HUES6 (cell line): ENCODE results near the gene MTERF2.
"Not testable (repeated sequence)": the region's sequence is repeated elsewhere in the genome, so short reads cannot be mapped to it uniquely, and the experiment has no call there.

Experiments
- H3K27ac ChIP-seq: 2 replicates; pipeline ENCODE4 v1.7.0; 2013; ENCODE audit warnings: low read depth, mild to moderate bottlenecking, low read length, inconsistent platforms
- H3K27me3 ChIP-seq: 2 replicates; pipeline ENCODE4 v1.6.1; 2013; ENCODE audit warnings: low read length; ENCODE audit not compliant: control insufficient read depth, insufficient read depth
- H3K36me3 ChIP-seq: 2 replicates; pipeline ENCODE4 v1.6.1; 2013; ENCODE audit warnings: low read length; ENCODE audit not compliant: control insufficient read depth, insufficient read depth
- H3K4me1 ChIP-seq: 2 replicates; pipeline ENCODE4 v1.6.1; 2013; ENCODE audit warnings: low read length; ENCODE audit not compliant: control insufficient read depth, insufficient read depth
- H3K4me3 ChIP-seq: 2 replicates; pipeline ENCODE4 v1.5.1; 2013; ENCODE audit warnings: low read depth, low read length
- H3K9ac ChIP-seq: one replicate; pipeline ENCODE4 v1.6.1; 2013; ENCODE audit warnings: mild to moderate bottlenecking, low read length
- H3K9me3 ChIP-seq: 2 replicates; pipeline ENCODE4 v1.6.1; 2013; ENCODE audit warnings: low read depth, low read length; ENCODE audit not compliant: control insufficient read depth, insufficient read depth

MTERF2 gene

GRCh38 chr12:107019546-107019945, 32.6 kb upstream of the MTERF2 start:
- Histone ChIP-seq H3K4me1 (no peaks in the 10 kb centered on the region), H3K9ac (no peak overlapping the region), H3K9me3 (no peaks in the 10 kb centered on the region), H3K27ac (no peak overlapping the region), H3K27me3 (no peaks in the 10 kb centered on the region), H3K36me3 (no peaks in the 10 kb centered on the region), H3K4me3 (no peak overlapping the region)

GRCh38 chr12:107017042-107017441, 30.1 kb upstream of the MTERF2 start:
- Histone ChIP-seq H3K9ac (no peak overlapping the region), H3K27ac (no peak overlapping the region), H3K4me3 (no peak overlapping the region), H3K36me3 (no peaks in the 10 kb centered on the region), H3K9me3 (no peaks in the 10 kb centered on the region), H3K4me1 (no peaks in the 10 kb centered on the region), H3K27me3 (no peaks in the 10 kb centered on the region)

DNA sequence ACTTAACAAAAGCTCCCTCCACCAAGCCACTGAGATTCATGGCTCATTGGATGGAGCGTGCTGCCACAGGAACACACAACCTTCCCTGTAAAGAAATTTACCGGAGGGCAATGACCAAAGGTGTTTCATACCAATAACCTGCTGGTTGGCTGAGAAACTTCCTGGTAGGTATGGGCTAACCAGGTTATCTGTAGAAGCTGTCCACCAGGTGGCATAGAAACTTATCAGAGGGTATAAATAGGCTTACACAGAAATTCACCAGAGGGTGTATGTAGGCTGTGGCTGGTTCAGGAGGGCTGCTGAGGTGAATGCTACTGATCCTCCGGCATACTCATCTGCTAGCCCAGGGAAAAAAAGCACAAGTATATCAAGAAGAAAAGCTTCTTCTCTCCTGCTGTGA, 27.1 kb upstream of the MTERF2 start:
- Histone ChIP-seq H3K36me3 (no peaks in the 10 kb centered on the region), H3K9ac (no peak overlapping the region), H3K9me3 (no peaks in the 10 kb centered on the region), H3K27me3 (no peaks in the 10 kb centered on the region), H3K4me3 (no peak overlapping the region), H3K4me1 (no peaks in the 10 kb centered on the region), H3K27ac (no peak overlapping the region)

DNA sequence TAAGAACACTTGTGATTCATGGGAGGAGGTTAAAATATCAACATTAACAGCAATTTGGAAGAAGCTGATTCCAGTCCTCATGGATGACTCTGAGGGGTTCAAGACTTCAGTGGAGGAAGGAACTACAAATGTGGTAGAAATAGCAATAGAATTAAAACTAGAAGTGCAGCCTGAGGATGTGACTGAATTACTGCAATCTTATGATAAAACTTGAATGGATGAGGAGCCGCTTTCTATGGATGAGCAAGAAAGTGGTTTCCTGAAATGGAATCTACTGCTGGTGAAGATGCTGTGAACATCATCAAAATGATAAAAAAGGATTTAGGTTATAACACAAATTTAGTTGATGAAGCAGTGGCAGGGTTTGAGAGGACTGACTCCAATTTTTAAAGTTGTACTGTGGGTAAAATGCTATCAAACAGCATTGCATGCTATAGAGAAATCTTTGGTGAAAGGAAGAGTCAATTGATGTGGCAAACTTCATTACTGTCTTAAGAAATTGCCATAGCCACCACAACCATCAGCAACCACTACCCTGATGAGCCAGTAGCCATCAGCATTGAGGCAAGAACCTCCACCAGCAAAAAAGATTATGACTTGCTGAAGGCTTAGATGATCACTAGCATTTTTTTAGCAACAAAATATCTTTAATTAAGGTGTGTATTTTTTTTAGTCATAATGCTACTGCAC, 25.9 kb upstream of the MTERF2 start:
- Histone ChIP-seq H3K4me1 (no peaks in the 10 kb centered on the region), H3K9ac (no peak overlapping the region), H3K4me3 (no peak overlapping the region), H3K27me3 (no peaks in the 10 kb centered on the region), H3K27ac (no peak overlapping the region), H3K36me3 (no peaks in the 10 kb centered on the region), H3K9me3 (no peaks in the 10 kb centered on the region)

DNA sequence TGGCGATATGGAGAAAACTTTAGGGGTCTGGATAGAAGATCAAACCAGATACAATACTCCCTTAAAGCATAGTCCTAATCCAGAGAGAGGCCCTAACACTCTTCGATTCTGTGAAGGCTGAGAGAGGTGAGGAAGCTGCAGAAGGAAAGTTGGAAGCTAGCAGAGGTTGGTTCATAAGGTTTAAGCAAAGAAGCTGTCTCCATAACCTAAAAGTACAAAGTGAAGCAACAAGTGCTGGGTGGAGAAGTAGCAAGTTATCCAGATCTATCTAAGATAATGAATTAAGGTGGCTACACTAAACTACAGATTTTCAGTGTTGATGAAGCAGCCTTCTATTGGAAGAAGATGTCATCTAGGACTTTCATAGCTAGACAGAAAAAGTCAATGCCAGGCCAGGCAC, 24.6 kb upstream of the MTERF2 start:
- H3K9ac ChIP-seq = no peak overlapping the region
- no peak overlapping the region for H3K27ac ChIP-seq
- H3K4me1 ChIP-seq = no peaks in the 10 kb centered on the region
- no peaks in the 10 kb centered on the region for H3K27me3 ChIP-seq
- no peaks in the 10 kb centered on the region for H3K36me3 ChIP-seq
- no peak overlapping the region for H3K4me3 ChIP-seq
- no peaks in the 10 kb centered on the region for H3K9me3 ChIP-seq

DNA sequence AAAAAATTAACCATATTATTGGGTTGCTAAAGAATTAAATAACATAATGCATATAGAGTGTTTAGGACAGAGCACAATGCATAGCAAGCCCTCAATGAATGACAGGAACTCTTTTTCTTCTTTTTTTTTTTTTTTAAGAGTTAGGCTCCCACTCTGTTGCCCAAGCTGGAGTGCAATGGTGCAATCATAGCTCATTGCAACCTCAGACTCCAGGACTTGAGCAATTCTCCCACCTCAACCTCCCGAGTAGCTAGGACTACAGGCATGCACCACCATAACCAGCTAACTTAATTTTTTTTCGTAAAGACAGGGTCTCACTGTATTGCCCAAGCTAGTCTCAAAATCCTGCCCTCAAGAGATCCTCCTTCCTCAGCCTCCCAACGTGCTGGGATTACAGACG, 20.5 kb upstream of the MTERF2 start:
- H3K9ac ChIP-seq = no peak overlapping the region
- H3K4me1 ChIP-seq = no peaks in the 10 kb centered on the region
- no peak overlapping the region for H3K4me3 ChIP-seq
- H3K27ac ChIP-seq = no peak overlapping the region
- no peaks in the 10 kb centered on the region for H3K9me3 ChIP-seq
- peaks cover 7% of the 10 kb centered on the region for H3K36me3 ChIP-seq
- no peaks in the 10 kb centered on the region for H3K27me3 ChIP-seq

- not testable (repeated sequence) for H3K4me3 ChIP-seq, H3K9me3 ChIP-seq, H3K4me1 ChIP-seq, H3K27me3 ChIP-seq, H3K9ac ChIP-seq, H3K27ac ChIP-seq
- peaks cover 15% of the 10 kb centered on the region for H3K36me3 ChIP-seq
These were observed 15.7 kb upstream of the MTERF2 start for GRCh38 chr12:107002665-107003064.

GRCh38 chr12:106999446-106999845, 12.5 kb upstream of the MTERF2 start:
- no peak overlapping the region for H3K27ac ChIP-seq
- no peaks in the 10 kb centered on the region for H3K27me3 ChIP-seq
- H3K9me3 ChIP-seq = no peaks in the 10 kb centered on the region
- H3K4me3 ChIP-seq = no peak overlapping the region
- H3K4me1 ChIP-seq = no peaks in the 10 kb centered on the region
- H3K9ac ChIP-seq = no peak overlapping the region
- peaks cover 35% of the 10 kb centered on the region for H3K36me3 ChIP-seq

GRCh38 chr12:106997916-106998315, 11.0 kb upstream of the MTERF2 start:
- Histone ChIP-seq H3K9ac (no peak overlapping the region), H3K4me3 (no peak overlapping the region), H3K4me1 (no peaks in the 10 kb centered on the region), H3K27me3 (no peaks in the 10 kb centered on the region), H3K27ac (no peak overlapping the region), H3K36me3 (peaks cover 32% of the 10 kb centered on the region), H3K9me3 (no peaks in the 10 kb centered on the region)

DNA sequence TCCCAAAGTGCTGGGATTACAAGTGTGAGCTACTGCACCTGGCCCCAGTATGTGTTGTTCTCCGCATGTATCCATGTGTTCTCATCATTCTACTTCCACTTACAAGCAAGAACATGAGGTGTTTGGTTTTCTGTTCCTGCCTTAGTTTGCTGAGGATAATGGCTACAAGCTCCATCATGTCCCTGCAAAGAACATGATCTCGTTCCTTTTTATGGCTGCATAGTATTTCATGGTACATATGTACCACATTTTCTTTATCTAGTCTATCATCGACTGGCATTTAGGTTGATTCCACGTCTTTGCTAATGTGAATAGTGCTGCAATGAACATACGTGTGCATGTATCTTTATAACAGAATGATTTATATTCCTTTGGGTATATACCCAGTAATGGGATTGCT, 9.2 kb upstream of the MTERF2 start:
- peaks cover 28% of the 10 kb centered on the region for H3K36me3 ChIP-seq
- H3K4me1 ChIP-seq, H3K27me3 ChIP-seq, H3K9me3 ChIP-seq, H3K9ac ChIP-seq, H3K4me3 ChIP-seq, H3K27ac ChIP-seq: not testable (repeated sequence)

DNA sequence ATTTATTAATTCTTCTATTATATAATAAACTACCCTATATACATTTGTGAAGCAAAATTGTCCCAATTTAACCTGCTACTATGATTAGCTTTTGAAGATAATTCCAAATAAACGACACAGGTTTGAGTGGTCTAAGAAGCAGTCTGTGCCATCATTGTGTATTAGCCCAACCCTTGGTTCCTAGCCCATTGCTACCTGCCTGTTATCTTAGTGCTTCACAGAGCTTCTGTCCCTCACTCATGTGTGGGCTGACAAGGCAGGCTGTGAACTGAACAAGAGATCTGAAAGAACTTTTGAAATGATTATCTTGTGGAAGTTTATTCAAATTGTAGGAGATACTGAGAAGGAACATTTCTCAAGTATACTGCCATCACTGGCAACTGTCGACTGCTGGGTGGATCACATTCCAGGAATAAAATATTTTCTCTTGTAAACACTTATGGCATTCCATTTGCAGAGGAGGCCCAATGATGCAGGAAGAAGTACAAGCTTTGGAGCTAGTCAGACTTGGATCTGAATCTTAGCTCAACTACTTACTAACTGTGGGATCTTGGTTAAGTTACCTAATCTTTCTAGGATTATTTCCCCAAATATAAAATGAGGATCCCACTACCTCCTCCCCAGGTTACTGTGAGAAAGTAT, 7.8 kb upstream of the MTERF2 start:
- H3K4me3 ChIP-seq = no peak overlapping the region
- H3K27ac ChIP-seq = no peak overlapping the region
- H3K9me3 ChIP-seq = no peaks in the 10 kb centered on the region
- H3K27me3 ChIP-seq = no peaks in the 10 kb centered on the region
- H3K36me3 ChIP-seq = peaks cover 27% of the 10 kb centered on the region
- no peaks in the 10 kb centered on the region for H3K4me1 ChIP-seq
- H3K9ac ChIP-seq = no peak overlapping the region
